ENCODE results near the gene PFKFB3.
"Not testable (repeated sequence)": the region's sequence is repeated elsewhere in the genome, so short reads cannot be mapped to it uniquely, and the experiment has no call there.

The PFKFB3 gene

DNA sequence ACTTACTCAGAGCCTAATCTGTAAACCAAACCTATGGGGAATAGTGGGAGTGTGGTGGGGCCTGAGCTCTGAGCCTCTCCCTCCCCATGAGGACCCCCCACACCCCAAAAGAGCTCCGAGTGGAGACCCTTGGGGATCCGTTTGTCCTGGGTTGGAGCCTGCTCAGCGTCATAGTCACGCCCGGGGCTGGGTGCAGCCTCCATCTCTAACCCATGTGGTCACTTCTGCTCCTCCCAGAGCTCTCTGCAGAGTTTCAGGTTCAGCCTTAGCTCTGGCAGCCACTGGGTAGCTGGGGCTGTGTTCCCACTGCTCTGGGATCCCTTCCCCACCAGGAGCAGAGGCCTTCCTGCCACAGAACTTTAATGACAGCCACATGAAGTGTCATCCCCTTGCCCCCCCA is 25.9 kb downstream of the PFKFB3 start:
- Mint-ChIP-seq H3K27ac (no peak overlapping the region), H3K36me3 (ENCODE audit: low read depth) (peaks cover 71% of the 10 kb centered on the region), H3K4me1 (ENCODE audit: low read depth) (no peaks in the 10 kb centered on the region), H3K9me3 (no peaks in the 10 kb centered on the region), H3K27me3 (no peaks in the 10 kb centered on the region), H3K4me3 (no peak overlapping the region)

DNA sequence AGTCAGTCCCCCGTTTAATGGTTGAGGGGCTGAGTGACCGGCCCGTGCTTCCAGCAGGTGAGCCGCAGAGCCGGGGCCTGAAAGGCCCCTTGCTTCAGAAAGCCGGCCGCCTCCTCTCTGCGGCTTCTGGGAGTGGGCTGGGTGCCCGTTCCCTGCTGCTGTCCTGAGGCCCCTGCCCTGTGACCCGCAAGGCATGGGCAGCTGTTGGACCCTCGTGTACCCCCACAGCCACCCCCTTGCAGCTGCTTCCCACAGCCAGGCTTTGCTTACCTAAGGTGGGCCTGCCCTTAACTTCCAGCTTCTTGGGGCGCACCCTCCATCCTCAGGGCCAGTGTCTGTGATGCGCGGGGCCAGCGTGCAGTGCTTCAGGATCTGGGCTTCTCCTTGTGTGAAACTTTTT is 26.6 kb downstream of the PFKFB3 start:
- no peaks in the 10 kb centered on the region for H3K27me3 Mint-ChIP-seq
- H3K4me3 Mint-ChIP-seq, result no peak overlapping the region
- H3K27ac Mint-ChIP-seq, result no peak overlapping the region
- H3K36me3 Mint-ChIP-seq (ENCODE audit: low read depth), result peaks cover 71% of the 10 kb centered on the region
- H3K4me1 Mint-ChIP-seq (ENCODE audit: low read depth), result no peaks in the 10 kb centered on the region
- no peaks in the 10 kb centered on the region for H3K9me3 Mint-ChIP-seq

DNA sequence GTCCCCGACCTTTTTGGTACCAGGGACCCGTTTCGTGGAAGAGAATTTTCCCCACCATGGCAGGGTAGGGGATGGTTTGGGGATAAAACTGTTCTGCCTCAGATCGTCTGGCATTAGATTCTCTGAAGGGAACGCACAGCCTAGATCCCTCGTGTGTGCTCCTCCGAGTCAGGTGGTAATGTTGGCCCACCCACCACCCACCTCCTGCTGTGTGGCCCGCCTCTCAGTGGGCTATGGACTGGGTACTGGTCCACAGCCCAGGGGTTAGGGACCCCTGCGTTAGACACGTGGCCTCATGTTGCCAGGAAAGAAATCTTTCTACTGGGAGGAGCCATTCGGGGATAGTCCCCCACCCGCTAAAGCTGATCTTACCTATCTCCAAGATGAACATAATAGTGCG is 27.0 kb downstream of the PFKFB3 start:
- H3K36me3 Mint-ChIP-seq (ENCODE audit: low read depth), result peaks cover 71% of the 10 kb centered on the region
- no peaks in the 10 kb centered on the region for H3K9me3 Mint-ChIP-seq
- no peak overlapping the region for H3K4me3 Mint-ChIP-seq
- no peaks in the 10 kb centered on the region for H3K27me3 Mint-ChIP-seq
- no peaks in the 10 kb centered on the region for H3K4me1 Mint-ChIP-seq (ENCODE audit: low read depth)
- no peak overlapping the region for H3K27ac Mint-ChIP-seq

- Mint-ChIP-seq H3K4me3 (no peak overlapping the region), H3K27me3 (no peaks in the 10 kb centered on the region), H3K9me3 (no peaks in the 10 kb centered on the region), H3K4me1 (ENCODE audit: low read depth) (no peaks in the 10 kb centered on the region), H3K27ac (no peak overlapping the region), H3K36me3 (ENCODE audit: low read depth) (peaks cover 74% of the 10 kb centered on the region)
Measured at GRCh38 chr10:6230315-6230714, 27.6 kb downstream of the PFKFB3 start.

- H3K4me3 Mint-ChIP-seq, result no peak overlapping the region
- no peaks in the 10 kb centered on the region for H3K27me3 Mint-ChIP-seq
- no peaks in the 10 kb centered on the region for H3K4me1 Mint-ChIP-seq (ENCODE audit: low read depth)
- H3K36me3 Mint-ChIP-seq (ENCODE audit: low read depth), result peaks cover 74% of the 10 kb centered on the region
- H3K27ac Mint-ChIP-seq, result no peak overlapping the region
- no peaks in the 10 kb centered on the region for H3K9me3 Mint-ChIP-seq
Measured at GRCh38 chr10:6231146-6231545, 28.4 kb downstream of the PFKFB3 start.

- no peaks in the 10 kb centered on the region for H3K27me3 Mint-ChIP-seq
- H3K36me3 Mint-ChIP-seq (ENCODE audit: low read depth), result peaks cover 74% of the 10 kb centered on the region
- no peaks in the 10 kb centered on the region for H3K4me1 Mint-ChIP-seq (ENCODE audit: low read depth)
Measured at GRCh38 chr10:6231730-6232129, 29.0 kb downstream of the PFKFB3 start.

GRCh38 chr10:6232225-6232807 is 29.6 kb downstream of the PFKFB3 start:
- H3K4me3 Mint-ChIP-seq, result no peak overlapping the region
- H3K4me1 Mint-ChIP-seq (ENCODE audit: low read depth), result no peaks in the 10 kb centered on the region
- peaks cover 76% of the 10 kb centered on the region for H3K36me3 Mint-ChIP-seq (ENCODE audit: low read depth)
- H3K9me3 Mint-ChIP-seq, result no peaks in the 10 kb centered on the region
- H3K27ac Mint-ChIP-seq, result no peak overlapping the region
- H3K27me3 Mint-ChIP-seq, result no peaks in the 10 kb centered on the region

More at GRCh38 chr10:6231730-6232129, 29.0 kb downstream of the PFKFB3 start:
- Mint-ChIP-seq H3K4me3 (no peak overlapping the region), H3K27ac (no peak overlapping the region), H3K9me3 (no peaks in the 10 kb centered on the region)

DNA sequence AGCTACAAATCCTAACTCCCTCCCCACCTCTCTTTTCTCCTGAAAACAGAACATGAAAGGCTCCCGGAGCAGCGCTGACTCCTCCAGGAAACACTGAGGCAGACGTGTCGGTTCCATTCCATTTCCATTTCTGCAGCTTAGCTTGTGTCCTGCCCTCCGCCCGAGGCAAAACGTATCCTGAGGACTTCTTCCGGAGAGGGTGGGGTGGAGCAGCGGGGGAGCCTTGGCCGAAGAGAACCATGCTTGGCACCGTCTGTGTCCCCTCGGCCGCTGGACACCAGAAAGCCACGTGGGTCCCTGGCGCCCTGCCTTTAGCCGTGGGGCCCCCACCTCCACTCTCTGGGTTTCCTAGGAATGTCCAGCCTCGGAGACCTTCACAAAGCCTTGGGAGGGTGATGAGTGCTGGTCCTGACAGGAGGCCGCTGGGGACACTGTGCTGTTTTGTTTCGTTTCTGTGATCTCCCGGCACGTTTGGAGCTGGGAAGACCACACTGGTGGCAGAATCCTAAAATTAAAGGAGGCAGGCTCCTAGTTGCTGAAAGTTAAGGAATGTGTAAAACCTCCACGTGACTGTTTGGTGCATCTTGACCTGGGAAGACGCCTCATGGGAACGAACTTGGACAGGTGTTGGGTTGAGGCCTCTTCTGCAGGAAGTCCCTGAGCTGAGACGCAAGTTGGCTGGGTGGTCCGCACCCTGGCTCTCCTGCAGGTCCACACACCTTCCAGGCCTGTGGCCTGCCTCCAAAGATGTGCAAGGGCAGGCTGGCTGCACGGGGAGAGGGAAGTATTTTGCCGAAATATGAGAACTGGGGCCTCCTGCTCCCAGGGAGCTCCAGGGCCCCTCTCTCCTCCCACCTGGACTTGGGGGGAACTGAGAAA is 30.4 kb downstream of the PFKFB3 start:
- Mint-ChIP-seq H3K36me3 (ENCODE audit: low read depth) (peaks cover 72% of the 10 kb centered on the region), H3K4me1 (ENCODE audit: low read depth) (no peaks in the 10 kb centered on the region), H3K27ac (no peak overlapping the region), H3K9me3 (no peaks in the 10 kb centered on the region), H3K4me3 (no peak overlapping the region), H3K27me3 (no peaks in the 10 kb centered on the region)

- peaks cover 4% of the 10 kb centered on the region for H3K4me1 Mint-ChIP-seq (ENCODE audit: low read depth)
- no peaks in the 10 kb centered on the region for H3K27me3 Mint-ChIP-seq
- H3K9me3 Mint-ChIP-seq, result no peaks in the 10 kb centered on the region
- no peak overlapping the region for H3K27ac Mint-ChIP-seq
- peaks cover 71% of the 10 kb centered on the region for H3K36me3 Mint-ChIP-seq (ENCODE audit: low read depth)
- H3K4me3 Mint-ChIP-seq, result no peak overlapping the region
Measured at GRCh38 chr10:6233725-6234277, 31.1 kb downstream of the PFKFB3 start.

DNA sequence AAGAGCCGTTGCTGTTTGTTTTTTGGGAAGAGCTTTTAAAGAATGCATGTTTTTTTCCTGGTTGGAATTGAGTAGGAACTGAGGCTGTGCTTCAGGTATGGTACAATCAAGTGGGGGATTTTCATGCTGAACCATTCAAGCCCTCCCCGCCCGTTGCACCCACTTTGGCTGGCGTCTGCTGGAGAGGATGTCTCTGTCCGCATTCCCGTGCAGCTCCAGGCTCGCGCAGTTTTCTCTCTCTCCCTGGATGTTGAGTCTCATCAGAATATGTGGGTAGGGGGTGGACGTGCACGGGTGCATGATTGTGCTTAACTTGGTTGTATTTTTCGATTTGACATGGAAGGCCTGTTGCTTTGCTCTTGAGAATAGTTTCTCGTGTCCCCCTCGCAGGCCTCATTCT is 31.6 kb downstream of the PFKFB3 start:
- Mint-ChIP-seq H3K27ac (no peak overlapping the region), H3K27me3 (no peaks in the 10 kb centered on the region), H3K4me1 (ENCODE audit: low read depth) (peaks cover 9% of the 10 kb centered on the region), H3K36me3 (ENCODE audit: low read depth) (peaks cover 74% of the 10 kb centered on the region), H3K9me3 (no peaks in the 10 kb centered on the region), H3K4me3 (no peak overlapping the region)

DNA sequence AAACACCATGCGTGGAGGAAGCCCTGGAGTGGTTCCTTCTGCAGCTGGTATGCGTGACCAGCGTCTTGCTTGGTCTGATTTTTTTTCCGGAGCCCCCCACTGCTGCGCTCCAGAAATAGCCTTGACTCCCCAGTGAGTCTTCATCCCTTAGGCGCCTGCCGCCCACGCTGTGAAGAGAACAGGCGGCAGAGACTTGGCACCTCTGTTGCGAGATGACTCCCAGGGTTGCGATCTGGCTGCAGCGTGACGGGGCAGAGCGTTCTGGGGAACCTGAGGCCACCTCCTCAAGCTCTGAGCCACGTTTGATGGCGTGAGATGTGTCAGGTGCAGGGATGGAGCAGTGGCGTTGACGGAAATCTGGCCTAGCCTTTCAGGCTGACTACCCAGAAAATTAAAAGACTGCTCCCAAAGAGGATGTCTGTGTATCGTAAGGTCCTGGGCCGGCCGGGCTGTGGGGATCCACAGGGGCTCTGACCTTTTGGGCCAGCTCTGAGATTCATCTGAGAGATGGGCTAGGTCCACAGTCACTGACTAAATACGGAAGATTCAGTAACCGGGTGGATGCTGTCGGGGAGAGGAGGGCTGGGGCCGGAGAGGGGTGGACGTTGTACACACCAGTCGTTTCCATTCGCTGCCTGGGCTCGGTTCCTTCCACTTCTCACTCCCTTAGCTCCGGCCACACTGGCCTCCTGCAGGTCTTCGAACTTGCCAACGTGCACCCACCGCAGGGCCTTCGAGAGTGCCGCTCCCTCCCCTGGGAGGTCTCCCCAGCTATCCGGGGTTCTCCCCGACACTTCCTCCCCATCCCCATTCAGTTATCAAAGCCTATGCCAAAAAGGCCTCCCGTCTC is 33.8 kb downstream of the PFKFB3 start:
- peaks cover 72% of the 10 kb centered on the region for H3K36me3 Mint-ChIP-seq (ENCODE audit: low read depth)
- no peaks in the 10 kb centered on the region for H3K27me3 Mint-ChIP-seq
- H3K4me1 Mint-ChIP-seq (ENCODE audit: low read depth), result peaks cover 16% of the 10 kb centered on the region
- H3K9me3 Mint-ChIP-seq, result no peaks in the 10 kb centered on the region
- H3K27ac Mint-ChIP-seq, result no peak overlapping the region
- no peak overlapping the region for H3K4me3 Mint-ChIP-seq

DNA sequence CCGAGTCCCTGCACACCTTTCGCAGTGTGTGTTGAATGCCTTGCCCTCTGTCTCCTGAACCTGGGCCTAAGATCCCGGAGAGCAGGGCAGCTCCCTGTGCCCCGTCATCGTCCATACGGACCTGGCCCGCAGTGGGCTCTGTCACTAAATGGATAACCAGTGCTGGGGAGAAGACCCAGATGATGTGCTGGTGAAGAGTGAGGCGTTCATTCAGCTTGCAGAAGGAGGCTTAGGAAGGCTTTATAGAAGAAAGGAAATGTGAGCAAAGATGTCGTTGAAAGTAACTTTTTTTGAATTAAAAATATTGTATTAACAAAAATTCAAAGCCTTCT is 34.4 kb downstream of the PFKFB3 start:
- Mint-ChIP-seq H3K27me3 (no peaks in the 10 kb centered on the region), H3K36me3 (ENCODE audit: low read depth) (peaks cover 72% of the 10 kb centered on the region), H3K27ac (peak overlapping the region; percentile 75), H3K4me3 (no peak overlapping the region), H3K9me3 (no peaks in the 10 kb centered on the region), H3K4me1 (ENCODE audit: low read depth) (peaks cover 16% of the 10 kb centered on the region)

- H3K4me3 Mint-ChIP-seq, H3K27me3 Mint-ChIP-seq, H3K9me3 Mint-ChIP-seq, H3K27ac Mint-ChIP-seq: not testable (repeated sequence)
- H3K4me1 Mint-ChIP-seq (ENCODE audit: low read depth), result peaks cover 16% of the 10 kb centered on the region
- H3K36me3 Mint-ChIP-seq (ENCODE audit: low read depth), result peaks cover 59% of the 10 kb centered on the region
Measured at GRCh38 chr10:6238587-6239212, 36.0 kb downstream of the PFKFB3 start.

DNA sequence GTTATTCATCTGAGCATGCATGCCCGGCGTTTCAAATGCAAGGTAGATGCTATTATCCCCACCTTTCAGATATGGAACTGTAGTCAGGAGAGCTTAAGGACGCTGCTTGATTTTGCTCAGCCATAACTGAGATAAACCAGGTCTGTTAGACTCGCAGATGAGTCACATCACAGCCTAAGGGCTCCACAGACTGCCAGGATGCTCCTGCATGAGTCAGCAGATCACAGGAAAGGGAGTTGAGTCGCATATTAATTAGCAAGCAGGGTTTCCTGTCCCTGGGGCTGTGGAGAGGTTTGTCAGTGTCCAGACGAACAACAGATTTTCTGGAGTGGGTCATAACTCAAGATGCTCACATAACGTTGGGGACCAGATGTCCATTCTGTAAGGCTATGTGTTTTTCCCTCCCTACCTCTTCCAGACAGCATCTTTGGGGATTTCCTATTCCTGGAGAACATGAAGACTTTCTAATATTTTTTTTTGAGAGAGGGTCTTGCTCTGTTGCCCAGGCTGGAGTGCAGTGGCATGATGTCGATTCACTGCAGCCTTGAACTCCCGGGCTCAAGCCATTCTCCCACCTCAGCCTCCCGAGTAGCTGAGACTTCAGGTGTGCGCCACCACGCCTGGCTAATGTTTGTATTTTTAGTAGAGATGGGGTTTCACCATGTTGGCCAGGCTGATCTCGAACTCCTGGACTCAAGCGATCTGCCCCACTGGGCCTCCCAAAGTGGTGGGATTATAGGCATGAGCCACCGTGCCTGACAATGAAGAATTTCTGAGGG is 36.7 kb downstream of the PFKFB3 start:
- Mint-ChIP-seq H3K4me3 (no peak overlapping the region), H3K36me3 (ENCODE audit: low read depth) (peaks cover 52% of the 10 kb centered on the region)

More for the DNA sequence above, 36.7 kb downstream of the PFKFB3 start:
- peaks cover 16% of the 10 kb centered on the region for H3K4me1 Mint-ChIP-seq (ENCODE audit: low read depth)
- no peak overlapping the region for H3K27ac Mint-ChIP-seq
- no peaks in the 10 kb centered on the region for H3K9me3 Mint-ChIP-seq
- H3K27me3 Mint-ChIP-seq, result no peaks in the 10 kb centered on the region
